PFSK-1 (cell line): Measurements from ENCODE around the gene TMSB10.

Experiments used
- FOXP2 ChIP-seq: optimal IDR thresholded peaks from 2 replicates; pipeline ENCODE3; 2011; ENCODE audit warnings: borderline replicate concordance, control low read depth, inconsistent platforms; ENCODE audit not compliant: insufficient read depth; ENCODE audit errors: extremely low read length, extremely low read depth
- POLR2AphosphoS5 ChIP-seq: IDR thresholded peaks from 2 replicates; pipeline ENCODE4 v1.6.1; 2012; ENCODE audit warnings: low read depth, mild to moderate bottlenecking, control low read depth, low read length, moderate library complexity
- REST ChIP-seq, 2 experiments: IDR thresholded peaks; 2 replicates each; pipeline versions ENCODE4 v1.6.1 to v1.8.0; 2011 to 2012; ENCODE audit warnings: low read depth in 2 of 2, low read length in 2 of 2, control low read depth in 1 of 2, inconsistent platforms in 1 of 2, mild to moderate bottlenecking in 1 of 2, moderate library complexity in 1 of 2; ENCODE audit not compliant: insufficient read depth in 1 of 2
- TAF1 ChIP-seq: IDR thresholded peaks from 2 replicates; pipeline ENCODE4 v1.6.1; 2012; ENCODE audit warnings: low read length, control low read depth, borderline replicate concordance; ENCODE audit not compliant: insufficient read depth

GRCh38 chr2:84938194-84938879 is 32.9 kb downstream of the TMSB10 start:
- TF ChIP-seq TAF1 (no peak), POLR2AphosphoS5 (no peak), REST (IDR thresholded peaks at IDR 0.05; ENCODE audit: insufficient read depth in 1 of 2, low read depth in 2 of 2, low read length in 2 of 2) (no peak), FOXP2 (no peak)
